GM04504 (cell line): ENCODE data around the gene TANC1.
"Not testable (repeated sequence)": the region's sequence is repeated elsewhere in the genome, so short reads cannot be mapped to it uniquely, and the experiment has no call there.

Experiments
- DNase-seq: peaks from one replicate; pipeline ENCODE4 v3.0.0-alpha.2; 2012; ENCODE audit warnings: low read depth

The TANC1 gene

GRCh38 chr2:159029936-159030335, 61.5 kb downstream of the TANC1 start:
- DNase-seq = no peak

- DNase-seq = peak; percentile 40
Observed at GRCh38 chr2:159030674-159031380, 62.4 kb downstream of the TANC1 start.

GRCh38 chr2:159032146-159032545, 63.7 kb downstream of the TANC1 start:
- DNase-seq = no peak

- DNase-seq = no peak
Observed at GRCh38 chr2:159032580-159032979, 64.1 kb downstream of the TANC1 start.

GRCh38 chr2:159034713-159035112, 66.3 kb downstream of the TANC1 start:
- no peak for DNase-seq

GRCh38 chr2:159035790-159036411, 67.5 kb downstream of the TANC1 start:
- no peak for DNase-seq

- not testable (repeated sequence) for DNase-seq
Observed at GRCh38 chr2:159036461-159036860, 68.0 kb downstream of the TANC1 start.

- DNase-seq = not testable (repeated sequence)
Observed at GRCh38 chr2:159041328-159041727, 72.9 kb downstream of the TANC1 start.

- no peak for DNase-seq
Observed at GRCh38 chr2:159042115-159042850, 73.8 kb downstream of the TANC1 start.

GRCh38 chr2:159043710-159044109, 75.3 kb downstream of the TANC1 start:
- DNase-seq = no peak

- no peak for DNase-seq
Observed at GRCh38 chr2:159044804-159045286, 76.4 kb downstream of the TANC1 start.

- no peak for DNase-seq
Observed at GRCh38 chr2:159045545-159046454, 77.4 kb downstream of the TANC1 start.

- DNase-seq = no peak
Observed at GRCh38 chr2:159046966-159047365, 78.5 kb downstream of the TANC1 start.

- no peak for DNase-seq
Observed at GRCh38 chr2:159050426-159050825, 82.0 kb downstream of the TANC1 start.

- DNase-seq = no peak
Observed at GRCh38 chr2:159051133-159051532, 82.7 kb downstream of the TANC1 start.

- DNase-seq = no peak
Observed at GRCh38 chr2:159051661-159052060, 83.2 kb downstream of the TANC1 start.

- no peak for DNase-seq
Observed at GRCh38 chr2:159052157-159052601, 83.7 kb downstream of the TANC1 start.

- DNase-seq = no peak
Observed at GRCh38 chr2:159053161-159054031, 85.0 kb downstream of the TANC1 start.

- DNase-seq = no peak
Observed at GRCh38 chr2:159054032-159054334, 85.5 kb downstream of the TANC1 start.

GRCh38 chr2:159054985-159055384, 86.5 kb downstream of the TANC1 start:
- no peak for DNase-seq

GRCh38 chr2:159060518-159060917, 92.1 kb downstream of the TANC1 start:
- DNase-seq = no peak
